Esophagus muscularis mucosa (tissue), 4 donors: ENCODE results near the gene GPR180. TPM values are rescaled to one million over a fixed set of nuclear protein-coding genes. Genes with fewer than 3 reads are reported as not detected.

Experiments
- DNase-seq: peaks from one replicate; pipeline ENCODE4 v3.0.0-alpha.2; 2017; ENCODE audit errors: extremely low spot score
- H3K27ac ChIP-seq, 4 donors: fragments of 200-600 bp; sonication (generic); replicated peaks in 1 of 4; 1 replicate in 3 of 4; 2 replicates in 1 of 4; pipeline ENCODE4 v1.5.1; 2016 to 2019; ENCODE audit warnings: mild to moderate bottlenecking in 1 of 4
- H3K27me3 ChIP-seq, 4 donors: fragments of 200-600 bp; sonication (generic); one replicate each; pipeline versions ENCODE4 v1.5.1 to v1.6.0; 2016 to 2019
- H3K36me3 ChIP-seq, 4 donors: fragments of 200-600 bp; sonication (generic); one replicate each; pipeline ENCODE4 v1.5.1; 2016 to 2019
- H3K4me1 ChIP-seq, 4 donors: fragments of 200-600 bp; sonication (generic); one replicate each; pipeline ENCODE4 v1.5.1; 2016 to 2019
- H3K4me3 ChIP-seq, 4 donors: fragments of 200-600 bp; sonication (generic); 1 replicate in 2 of 4; 2 replicates in 2 of 4; pipeline ENCODE4 v1.5.1; 2016 to 2019; ENCODE audit warnings: mild to moderate bottlenecking in 4 of 4, moderate library complexity in 1 of 4
- H3K9me3 ChIP-seq, 4 donors: fragments of 200-600 bp; sonication (generic); 1 replicate in 3 of 4; 2 replicates in 1 of 4; pipeline ENCODE4 v1.5.1; 2016 to 2019
- CTCF ChIP-seq, 3 experiments: fragments of 200-600 bp in 2 of 3; fragments of 450-650 bp in 1 of 3; sonication (generic) in 2 of 3; IDR thresholded peaks; one replicate each; pipeline ENCODE4 v1.5.1; 2017 to 2019; ENCODE audit warnings: antibody characterized with exemption in 3 of 3, mild to moderate bottlenecking in 2 of 3, moderate library complexity in 1 of 3
- EP300 ChIP-seq: sonication (generic); formaldehyde crosslinking; IDR thresholded peaks from one replicate; pipeline ENCODE4 v1.6.1; 2017; ENCODE audit warnings: antibody characterized with exemption
- POLR2A ChIP-seq: fragments of 450-650 bp; IDR thresholded peaks from one replicate; pipeline ENCODE4 v1.6.1; 2017; ENCODE audit warnings: antibody characterized with exemption, moderate library complexity, mild to moderate bottlenecking, low read depth
- POLR2AphosphoS5 ChIP-seq, 2 donors: sonication (generic); formaldehyde crosslinking; IDR thresholded peaks; one replicate each; pipeline ENCODE4 v1.6.1; 2017; ENCODE audit warnings: antibody characterized with exemption in 2 of 2
- WGBS: methylation state at CpG from one replicate; pipeline ENCODE4 v1.1.5; 2018; 5-methylcytosine and 5-hydroxymethylcytosine counted together
- intact Hi-C: fragments of 100-400 bp; cut with DNase I; formaldehyde crosslinking; loops from one replicate; pipeline ENCODE4 v1.15.1; 2023
- total RNA-seq, 4 donors: library from RNA; depleted of rRNA; stranded (reverse); fragments of >200 nt; gene quantifications; one replicate each; pipeline versions ENCODE4 v1.1.0 to v1.2.1, GENCODE V29; 2016

Gene GPR180
- 1 to 10 TPM; 2.7 to 4.7 (median 4.4) TPM for total RNA-seq

- peak within 1 kb of the TSS; percentile 85 to 92 (median 88) for H3K27ac ChIP-seq
- TF ChIP-seq POLR2A: peak; percentile 50
- TF ChIP-seq POLR2AphosphoS5 (IDR thresholded peaks at IDR 0.05): peak; percentile 83 to 89
- no peak for TF ChIP-seq CTCF (IDR thresholded peaks at IDR 0.05)
- no peak for TF ChIP-seq EP300
- H3K27me3 ChIP-seq: no peaks in the 10 kb centered on the region
- H3K36me3 ChIP-seq: peaks cover 0 to 13% (median 3%) of the 10 kb centered on the region in 4 donors
- peak within 1 kb of the TSS; percentile 81 to 94 (median 90) for H3K4me3 ChIP-seq
- 0% methylated on average over 26 of the region's 71 CpGs for WGBS
- intact Hi-C loops: loop anchor here (5.0 kb wide), 1 partner anchor 54 kb away; no protein-coding TSS in a partner anchor
- H3K4me1 ChIP-seq: peaks cover 6 to 13% (median 7%) of the 10 kb centered on the region in 4 donors
- no peaks in the 10 kb centered on the region for H3K9me3 ChIP-seq
- DNase-seq: peak; percentile 99
Observed at GRCh38 chr13:94601446-94602431, at the start of gene GPR180. TSS of gene GPR180 (plus strand) at chr13:94601857. CDS start at chr13:94601928, 71 bp downstream.

DNA sequence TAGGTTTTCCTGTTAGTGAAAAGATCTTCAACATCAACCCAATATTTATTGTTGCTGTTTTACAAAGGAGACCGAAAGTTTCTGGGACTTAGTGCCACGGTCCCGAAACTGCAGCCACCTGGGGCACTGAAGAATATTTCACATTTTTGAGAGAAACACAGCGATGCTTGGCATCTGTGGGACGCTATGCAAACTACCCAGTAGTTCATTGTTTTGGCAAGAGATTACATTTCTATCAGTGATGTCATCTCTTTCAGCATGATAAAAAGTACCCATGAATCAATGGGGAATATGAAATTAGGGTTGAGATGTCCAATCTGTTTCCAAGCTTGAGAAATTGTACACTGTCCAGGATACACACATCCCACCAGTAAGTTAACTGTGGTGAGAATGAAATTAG lies 49.6 kb upstream of the GPR180 start:
- H3K9me3 ChIP-seq: no peaks in the 10 kb centered on the region
- no peak overlapping the region for H3K27ac ChIP-seq
- TF ChIP-seq CTCF (IDR thresholded peaks at IDR 0.05) (no peak), EP300 (no peak), POLR2AphosphoS5 (IDR thresholded peaks at IDR 0.05) (no peak), POLR2A (no peak)
- DNase-seq: no peak
- peaks cover 15 to 20% (median 17%) of the 10 kb centered on the region in 4 donors for H3K4me1 ChIP-seq
- no peak overlapping the region for H3K4me3 ChIP-seq
- H3K36me3 ChIP-seq: no peaks in the 10 kb centered on the region
- 92% methylated on average over 5 of the region's 5 CpGs for WGBS
- no peaks in the 10 kb centered on the region for H3K27me3 ChIP-seq
- intact Hi-C loops: no loop called here

DNA sequence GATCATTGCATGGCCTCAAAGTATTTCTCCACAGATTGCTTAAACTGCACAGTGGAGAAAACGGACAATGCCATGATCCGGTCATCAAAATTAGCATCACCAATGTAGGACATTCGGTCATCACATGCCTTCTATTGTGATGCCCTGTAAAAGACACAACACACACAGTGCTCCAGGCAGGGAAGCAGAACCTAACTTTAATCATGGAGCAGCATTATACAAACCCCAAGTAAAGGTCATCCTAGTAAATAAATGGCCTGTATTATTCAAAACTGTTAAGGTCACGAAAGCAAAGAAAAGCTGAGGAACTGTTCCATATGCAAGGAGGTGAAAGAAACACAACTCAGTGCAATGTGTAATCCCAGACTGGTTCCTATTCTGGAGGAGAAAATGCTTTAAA lies 47.9 kb upstream of the GPR180 start:
- Histone ChIP-seq H3K36me3 (no peaks in the 10 kb centered on the region), H3K27ac (no peak overlapping the region), H3K27me3 (no peaks in the 10 kb centered on the region), H3K4me3 (no peak overlapping the region), H3K4me1 (peaks cover 6 to 10% (median 7%) of the 10 kb centered on the region in 4 donors), H3K9me3 (no peaks in the 10 kb centered on the region)
- DNase-seq: no peak
- TF ChIP-seq EP300 (no peak), CTCF (IDR thresholded peaks at IDR 0.05) (no peak), POLR2A (no peak), POLR2AphosphoS5 (IDR thresholded peaks at IDR 0.05) (no peak)
- intact Hi-C loops: no loop called here
- WGBS: 97% methylated on average over 4 of the region's 4 CpGs

DNA sequence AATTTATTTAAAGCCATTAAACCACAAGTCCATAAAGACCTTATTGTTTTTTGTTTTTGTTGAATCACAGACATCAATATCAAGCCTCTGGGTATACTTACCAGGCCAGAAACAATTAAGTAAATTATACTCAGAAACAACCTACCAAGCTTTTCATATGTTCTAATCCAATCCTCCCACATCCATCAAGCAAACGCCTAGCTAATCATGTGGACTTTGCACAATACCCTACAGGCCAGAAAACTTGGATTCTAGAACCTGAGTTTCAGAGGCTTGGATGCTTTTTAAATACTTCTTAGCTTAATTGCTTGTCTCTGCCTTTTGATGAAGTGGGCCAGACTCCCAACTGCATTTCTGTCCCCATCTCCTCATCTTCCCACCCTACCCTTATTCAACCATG lies 45.6 kb upstream of the GPR180 start:
- no peaks in the 10 kb centered on the region for H3K9me3 ChIP-seq
- no peak for TF ChIP-seq CTCF (IDR thresholded peaks at IDR 0.05)
- H3K27ac ChIP-seq: no peak overlapping the region
- DNase-seq: no peak
- H3K4me1 ChIP-seq: no peaks in the 10 kb centered on the region
- H3K36me3 ChIP-seq: no peaks in the 10 kb centered on the region
- no peak overlapping the region for H3K4me3 ChIP-seq
- WGBS: 81% methylated on average over 1 of the region's 1 CpG
- no peaks in the 10 kb centered on the region for H3K27me3 ChIP-seq
- intact Hi-C loops: no loop called here
